GM18907 (cell line): ENCODE results near the gene PIAS3.
"Not testable (repeated sequence)": the region's sequence is repeated elsewhere in the genome, so short reads cannot be mapped to it uniquely, and the experiment has no call there.

Experiments used
- ATAC-seq: cut with Tn5 transposase; IDR thresholded peaks from one replicate; pipeline ENCODE4 v1.9.1; 2021; ENCODE audit warnings: mild to moderate bottlenecking, moderate library complexity; ENCODE audit not compliant: unreplicated experiment

PIAS3 gene

DNA sequence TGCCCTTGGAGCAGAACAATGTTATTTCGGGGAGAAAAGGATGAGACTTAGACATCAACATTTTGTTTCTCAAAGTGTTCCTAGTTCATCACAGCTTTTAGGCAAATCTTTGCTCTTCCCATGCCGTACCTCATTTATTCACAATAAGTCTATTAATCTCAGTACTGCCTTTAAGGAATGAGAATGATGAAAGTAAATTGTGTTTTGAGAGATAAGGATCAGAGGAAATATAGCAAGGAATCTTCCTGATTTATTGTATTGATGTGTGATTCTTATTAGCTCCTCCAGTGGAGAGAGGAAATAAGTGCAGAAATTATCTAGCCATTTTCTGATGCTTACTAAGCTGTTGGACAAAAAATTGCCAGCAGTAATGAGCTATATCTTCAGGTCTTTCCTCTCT is 32.9 kb downstream of the PIAS3 start:
- ATAC-seq, result no peak

DNA sequence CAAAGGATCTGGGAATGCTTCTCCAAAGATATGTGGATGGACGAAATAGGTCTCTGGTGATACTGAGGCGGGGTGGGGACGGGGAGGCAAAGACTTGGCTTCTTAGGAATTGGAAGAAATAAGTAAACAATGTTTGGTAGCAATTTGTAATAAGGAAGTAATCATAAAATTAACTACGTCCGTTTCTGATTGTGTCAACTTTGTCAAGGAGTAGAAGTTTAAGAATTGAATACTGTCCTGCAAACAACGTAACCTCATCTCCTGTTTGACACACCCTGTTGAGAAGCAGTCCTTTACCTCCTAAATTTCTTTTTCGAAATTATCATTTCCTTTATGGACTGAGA is 34.4 kb downstream of the PIAS3 start:
- no peak for ATAC-seq

- peak; percentile 84 for ATAC-seq
These were observed 35.0 kb downstream of the PIAS3 start, which contains the start of the genes POLR3C and RNF115 for GRCh38 chr1:145823565-145824498. TSS of gene POLR3C (plus strand) at chr1:145824200. CDS start at chr1:145825777, 1,577 bp downstream. TSS of gene RNF115 (minus strand) at chr1:145824095. CDS start at chr1:145823873, 222 bp downstream.

- ATAC-seq, result not testable (repeated sequence)
These were observed 36.0 kb downstream of the PIAS3 start for GRCh38 chr1:145822779-145823331.

DNA sequence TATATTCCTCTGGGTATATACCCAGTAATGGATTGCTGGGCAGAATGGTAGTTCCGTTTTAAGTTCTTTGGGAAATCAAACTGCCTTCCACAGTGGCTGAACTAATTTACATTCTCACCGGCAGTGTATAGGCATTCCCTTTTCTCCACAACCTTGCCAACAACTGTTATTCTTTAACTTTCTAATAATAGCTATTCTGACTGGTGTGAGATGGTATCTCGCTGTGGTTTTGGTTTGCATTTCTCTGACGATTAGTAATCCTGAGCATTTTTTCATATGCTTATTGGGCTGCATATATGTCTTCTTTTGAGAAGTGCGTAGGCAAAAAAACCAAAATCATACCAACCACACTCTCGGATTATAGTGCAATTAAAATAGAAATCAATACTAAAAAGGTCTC is 40.8 kb downstream of the PIAS3 start:
- peak; percentile 45 for ATAC-seq

GRCh38 chr1:145812977-145813810 is 45.7 kb downstream of the PIAS3 start:
- ATAC-seq, result not testable (repeated sequence)

DNA sequence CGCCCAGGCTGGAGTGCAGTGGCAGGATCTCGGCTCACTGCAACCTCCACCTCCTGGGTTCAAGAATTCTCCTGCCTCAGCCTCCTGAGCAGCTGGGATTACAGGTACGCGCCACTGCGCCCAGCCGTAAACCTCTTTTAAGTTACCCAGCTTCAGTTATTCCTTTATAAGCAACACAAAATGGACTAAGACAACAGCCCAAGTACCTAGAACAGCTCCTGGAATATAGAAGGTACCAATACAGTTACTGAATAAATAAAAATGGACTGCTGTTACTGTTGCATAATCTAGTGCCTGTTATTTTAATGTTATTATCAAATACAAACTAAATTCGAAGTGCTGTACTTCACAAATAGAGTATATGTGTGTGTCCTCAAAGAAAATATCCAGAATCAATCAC is 52.0 kb downstream of the PIAS3 start:
- ATAC-seq, result no peak

DNA sequence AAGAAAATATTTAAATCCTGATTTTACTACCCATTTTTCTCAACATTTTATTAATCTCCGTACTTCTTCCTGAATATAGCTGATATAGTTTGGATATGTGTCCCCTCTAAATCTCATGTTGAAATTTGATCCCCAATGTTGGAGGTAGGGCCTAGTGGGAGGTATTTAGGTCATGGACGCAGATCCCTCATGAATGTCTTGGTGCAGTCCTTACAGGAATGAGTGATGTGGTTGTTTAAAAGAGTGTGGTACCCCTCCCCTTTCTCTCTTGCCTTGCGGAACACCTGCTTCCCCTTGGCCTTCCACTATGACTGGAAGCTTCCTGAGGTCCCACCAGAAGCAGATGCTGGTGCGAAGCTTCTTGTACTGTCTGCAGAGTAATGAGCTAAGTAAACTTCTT is 52.5 kb downstream of the PIAS3 start:
- no peak for ATAC-seq

GRCh38 chr1:145805057-145805456 is 53.8 kb downstream of the PIAS3 start:
- no peak for ATAC-seq

DNA sequence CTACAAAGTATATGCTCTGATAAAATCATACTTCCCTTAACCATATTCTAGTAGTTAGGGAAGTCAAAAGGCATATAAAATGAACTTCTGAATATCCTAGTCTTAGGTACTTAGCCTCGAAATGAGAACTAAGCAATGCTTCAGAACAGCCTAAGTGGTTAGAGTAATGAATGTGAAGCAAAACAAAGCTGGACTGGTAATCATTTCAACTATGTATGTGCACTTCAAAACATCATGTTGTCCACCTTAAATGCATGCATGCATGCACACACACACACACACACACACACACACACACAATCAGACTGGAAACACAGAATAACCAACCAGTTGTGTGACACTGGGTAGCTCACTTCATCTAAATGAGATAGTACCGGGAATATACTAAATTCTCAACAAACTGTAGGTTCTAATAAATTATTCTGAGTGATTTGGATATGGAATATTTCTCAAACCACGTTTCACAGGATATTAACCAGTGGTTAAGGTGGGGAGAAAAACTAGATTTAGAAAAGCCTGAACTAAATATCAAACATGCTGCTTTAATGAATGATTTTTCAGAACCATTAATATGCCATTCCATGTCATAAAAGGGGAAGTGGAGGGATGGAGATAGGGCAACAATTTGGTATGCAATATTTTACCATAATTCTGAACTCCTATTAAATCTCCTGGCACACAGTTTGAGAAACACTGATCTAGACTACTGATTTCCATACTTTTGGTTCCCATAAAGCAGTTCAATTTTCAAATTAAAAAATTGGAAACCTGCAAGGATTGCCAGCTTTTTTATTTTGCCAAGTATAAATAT is 54.4 kb downstream of the PIAS3 start:
- no peak for ATAC-seq

GRCh38 chr1:145799806-145800205 is 59.1 kb downstream of the PIAS3 start:
- ATAC-seq, result no peak
